ENCODE data around the gene THOC1.

Gene THOC1

DNA sequence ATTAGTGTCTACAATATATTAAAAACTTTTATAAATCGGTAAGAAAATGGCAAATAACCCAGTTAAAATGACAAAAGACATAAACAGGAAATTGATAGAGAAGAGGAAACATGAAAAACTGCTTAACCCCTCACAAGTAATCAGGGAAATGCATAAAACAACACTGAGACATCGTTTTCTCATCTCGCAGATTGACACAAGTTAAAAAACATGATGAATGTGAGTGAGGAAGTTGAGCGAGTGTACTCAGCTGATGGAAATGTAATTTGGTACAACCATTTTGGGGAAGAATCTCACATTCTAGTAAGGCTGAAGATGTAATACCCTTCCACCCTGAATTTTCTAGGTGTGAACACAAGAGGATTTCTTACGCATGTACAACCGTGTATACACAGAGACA is 18.0 kb upstream of the THOC1 start:
- DNase-seq: no peak

DNA sequence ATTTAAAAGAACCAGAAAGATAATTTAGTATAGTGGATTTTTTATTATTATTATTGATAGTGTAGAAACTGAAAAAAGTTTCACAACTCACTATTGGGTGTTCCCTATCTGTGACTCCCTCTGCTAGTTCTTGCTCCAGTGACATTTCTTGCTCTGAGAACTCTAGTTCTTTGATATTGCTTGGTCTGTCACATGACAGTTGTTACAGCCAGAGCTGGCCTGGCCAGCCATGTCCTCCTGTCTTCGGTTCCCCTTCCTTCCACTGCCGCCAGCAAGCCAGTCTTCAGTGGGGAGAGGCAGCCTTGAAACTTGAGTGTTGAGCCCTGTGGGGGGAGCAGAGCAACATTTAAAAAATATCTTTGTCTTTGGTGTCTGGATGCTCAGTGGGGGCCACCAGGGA is 7.6 kb upstream of the THOC1 start:
- no peak for DNase-seq

DNA sequence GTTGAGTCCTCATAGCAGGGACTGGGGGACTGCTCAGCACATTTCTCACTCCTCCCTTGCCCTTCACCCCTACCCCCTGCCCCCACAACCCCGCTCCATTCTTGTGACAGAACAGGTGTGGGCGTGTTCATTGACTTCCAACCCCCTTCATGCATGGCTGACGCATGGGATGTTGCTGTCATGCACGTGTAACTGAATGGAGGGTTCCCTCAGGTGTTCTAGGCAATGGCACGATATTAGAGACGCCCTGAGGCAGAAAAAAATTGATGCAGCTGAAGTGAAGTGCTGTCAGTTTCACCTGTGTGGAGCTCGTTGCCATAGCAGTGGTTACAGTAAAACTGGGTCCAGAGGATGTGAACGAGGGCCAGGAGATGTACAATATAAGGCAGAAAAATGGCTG is 6.5 kb upstream of the THOC1 start:
- no peak for DNase-seq

DNA sequence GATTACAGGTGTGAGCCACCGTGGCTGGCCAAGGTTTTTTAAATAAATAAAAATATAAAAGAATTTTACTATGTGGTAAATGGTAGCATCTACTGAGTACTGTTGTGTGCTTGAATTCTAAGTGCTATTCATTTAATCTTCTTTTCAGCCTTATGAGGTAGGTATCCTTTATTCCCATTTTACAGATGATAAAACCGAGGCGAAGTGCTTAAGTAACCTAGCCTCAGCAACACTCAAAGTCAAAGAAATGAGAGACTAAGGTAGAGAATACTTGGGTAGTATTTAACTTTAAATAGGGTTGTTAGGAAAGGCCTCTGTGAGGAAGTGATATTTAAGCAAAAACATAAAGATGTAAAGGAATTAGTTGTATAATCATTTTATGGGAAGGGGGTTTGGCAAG is 5.7 kb upstream of the THOC1 start:
- no peak for DNase-seq

DNA sequence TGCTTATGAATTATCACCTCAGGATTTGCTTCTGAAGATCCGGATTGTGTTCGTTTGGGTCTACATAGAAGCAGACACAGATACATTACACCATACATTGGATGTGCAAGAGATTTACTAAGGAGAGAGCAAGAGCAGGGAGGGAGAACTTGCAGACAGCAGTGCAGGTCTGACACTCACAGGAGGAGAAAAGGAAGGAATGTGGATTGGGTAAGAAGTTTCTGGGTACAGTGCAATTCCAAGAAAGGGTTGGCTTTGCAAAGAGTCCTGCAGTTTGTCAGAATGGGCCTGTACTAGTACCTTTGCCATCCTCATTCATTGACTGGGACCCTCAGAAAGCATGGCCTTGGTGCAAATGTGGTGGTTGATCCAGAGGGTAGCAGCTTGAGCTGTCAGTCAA is 4.8 kb upstream of the THOC1 start:
- no peak for DNase-seq

DNA sequence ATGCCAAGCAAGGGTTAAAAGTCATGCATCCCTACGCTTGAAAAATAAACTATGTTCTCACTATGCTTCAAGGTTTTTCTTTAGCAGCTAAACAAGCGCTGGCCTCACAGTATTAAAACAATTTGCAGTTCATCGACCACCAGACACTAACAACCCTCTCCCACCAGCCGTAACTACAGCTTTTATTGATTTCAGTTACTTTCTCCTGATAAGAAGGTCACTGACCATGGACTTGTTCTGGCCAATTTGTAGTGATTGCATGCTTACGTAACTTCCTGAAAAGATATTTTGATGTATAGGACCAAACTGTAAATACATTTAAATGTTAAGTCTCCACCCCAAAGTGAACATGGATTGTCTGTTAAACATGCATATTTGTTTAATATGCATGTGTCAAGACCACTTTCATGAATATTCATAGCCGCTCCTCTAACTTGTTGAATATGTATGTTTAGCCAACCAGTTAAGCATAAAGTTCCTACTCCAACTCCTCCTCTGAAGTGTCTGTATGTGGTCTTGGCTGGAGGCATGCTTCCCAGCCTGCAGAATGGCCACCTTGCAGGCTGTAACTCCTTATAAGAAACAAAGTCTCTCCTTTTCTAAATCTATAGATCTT is 1.7 kb upstream of the THOC1 start:
- DNase-seq: peak; percentile 11

DNA sequence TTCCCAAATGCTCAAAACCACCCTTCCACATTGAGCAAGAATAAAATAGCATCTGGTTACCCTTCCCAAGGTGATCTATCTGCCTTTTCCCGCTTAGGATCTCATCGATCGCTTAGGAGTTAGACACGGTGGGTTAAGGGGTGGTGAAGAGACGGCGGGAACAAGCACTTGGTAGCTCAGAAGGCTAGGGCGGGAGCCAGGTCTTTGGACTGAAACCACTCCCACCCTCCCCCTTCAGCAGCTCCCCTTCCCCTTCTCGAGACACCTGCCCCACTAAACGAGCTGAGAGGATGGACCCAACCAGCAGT is 513 bp downstream of the THOC1 start:
- DNase-seq: no peak

DNA sequence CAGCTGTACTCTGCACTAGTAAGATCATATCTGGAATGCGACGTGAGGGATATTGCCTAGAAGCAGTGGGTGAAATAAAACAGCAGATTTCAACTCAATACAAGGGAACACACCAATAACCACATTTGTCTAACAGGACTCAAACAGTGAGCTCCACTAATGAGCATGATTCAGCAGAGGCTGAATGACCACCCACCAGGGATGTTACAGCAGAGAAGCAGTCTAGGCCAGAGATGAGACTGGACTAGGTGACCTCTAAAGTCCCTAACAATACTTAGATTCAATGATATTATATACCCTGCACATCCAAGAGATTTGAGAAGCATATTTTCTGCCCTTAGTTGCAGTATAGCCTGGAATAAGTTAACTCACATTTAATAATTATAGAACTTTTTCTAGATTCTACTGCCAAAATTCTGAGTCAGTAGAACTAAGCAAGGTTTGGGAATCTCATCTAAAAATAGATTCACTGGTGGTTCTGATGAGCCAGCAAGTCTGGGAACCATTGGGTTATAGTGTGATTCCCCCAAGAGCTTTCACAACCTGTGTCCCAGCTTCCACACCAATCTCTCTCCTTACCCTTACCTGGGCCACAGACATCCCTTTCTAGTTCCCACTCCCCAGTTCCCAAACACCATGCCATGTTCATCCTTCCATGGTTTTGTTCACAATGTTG is 6.3 kb downstream of the THOC1 start:
- no peak for DNase-seq

DNA sequence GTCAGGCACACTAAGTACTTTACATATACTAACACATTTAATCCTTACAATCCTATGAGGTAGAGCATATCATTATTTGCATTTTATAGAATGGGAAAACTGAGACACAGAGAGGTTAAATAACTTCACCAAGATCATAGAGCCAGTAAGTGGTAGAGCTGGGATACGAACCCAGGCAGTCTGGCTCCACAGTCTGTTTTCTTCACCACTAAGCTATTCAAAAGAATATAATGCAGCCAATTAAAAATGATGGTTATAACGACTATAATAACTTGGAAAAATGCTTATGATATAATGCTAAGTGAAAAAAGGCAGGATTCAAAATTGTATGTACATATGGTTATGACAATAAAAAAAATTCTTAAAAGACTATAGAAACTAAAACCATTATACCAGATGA is 7.3 kb downstream of the THOC1 start:
- DNase-seq: no peak

DNA sequence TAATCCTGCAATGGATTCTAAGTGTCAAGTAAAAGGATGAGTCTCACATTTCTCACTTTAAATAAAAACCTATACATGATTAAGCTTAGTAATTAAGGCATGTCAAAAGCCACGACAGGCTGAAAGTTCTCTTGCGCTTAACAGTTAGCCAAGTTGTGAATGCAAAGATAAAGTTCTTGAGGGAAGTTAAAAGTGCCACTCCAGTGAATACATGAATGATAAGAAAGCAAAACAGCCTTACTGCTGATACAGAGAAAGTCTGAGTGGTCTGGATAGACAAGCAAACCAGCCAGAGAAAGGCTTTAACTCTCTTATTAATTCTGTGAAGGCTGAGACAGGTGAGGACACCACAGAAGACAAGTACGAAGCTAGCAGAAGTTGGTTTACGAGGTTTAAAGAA is 12.7 kb downstream of the THOC1 start:
- no peak for DNase-seq

DNA sequence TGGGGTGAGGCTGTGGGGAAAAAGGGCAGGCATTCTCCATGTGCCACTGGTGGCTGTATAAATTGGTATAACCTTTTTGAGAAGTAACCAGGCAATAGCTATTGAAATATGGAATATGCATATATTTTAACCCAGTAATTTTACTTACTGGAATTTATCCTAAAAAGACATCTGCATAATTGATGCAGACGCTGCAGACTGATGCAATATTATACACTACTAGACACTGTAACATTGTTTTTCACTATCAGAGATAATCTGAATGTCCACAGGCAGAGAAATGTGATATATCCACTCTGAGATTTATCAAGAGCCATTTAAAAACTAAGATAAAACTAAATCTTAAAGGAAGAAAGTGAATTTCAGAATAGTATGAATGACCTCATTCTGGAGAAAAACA is 14.7 kb downstream of the THOC1 start:
- no peak for DNase-seq

DNA sequence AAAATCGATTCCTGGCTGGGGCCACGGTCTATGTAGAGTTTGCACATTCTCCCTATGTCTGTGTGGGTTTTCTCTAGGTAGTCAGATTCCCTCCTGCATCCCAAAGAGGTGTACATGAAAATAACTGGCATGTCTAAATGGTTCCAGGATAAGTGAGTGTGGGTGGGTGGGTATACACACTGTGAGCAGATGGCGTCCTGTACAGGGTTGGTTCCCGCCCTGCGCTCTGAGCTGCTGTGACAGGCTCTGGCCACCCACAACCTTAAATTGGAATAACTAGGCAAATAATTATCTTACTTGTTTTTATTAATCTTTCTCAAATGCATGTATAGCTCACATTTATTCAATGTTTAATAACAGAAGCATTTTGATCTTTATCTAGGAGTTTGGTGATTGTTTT is 16.3 kb downstream of the THOC1 start:
- DNase-seq: no peak

DNA sequence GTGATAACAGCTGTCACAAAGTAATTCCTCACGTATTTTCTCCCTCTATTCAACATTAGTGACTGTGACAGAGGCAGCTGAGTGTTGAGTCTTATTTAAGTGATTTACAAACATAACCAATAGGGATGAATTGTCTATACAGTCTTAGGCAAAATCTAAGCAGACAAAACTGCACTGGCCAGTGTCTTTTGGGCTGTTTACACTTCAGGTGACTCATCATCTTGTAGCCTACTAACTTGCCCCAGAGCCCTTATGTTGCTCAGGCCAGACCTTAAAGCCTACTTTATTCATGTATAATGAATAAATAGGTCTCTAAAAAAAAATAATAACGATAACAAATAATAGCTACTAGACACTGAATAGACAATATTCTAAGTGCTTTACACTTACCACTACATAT is 17.2 kb downstream of the THOC1 start:
- no peak for DNase-seq

DNA sequence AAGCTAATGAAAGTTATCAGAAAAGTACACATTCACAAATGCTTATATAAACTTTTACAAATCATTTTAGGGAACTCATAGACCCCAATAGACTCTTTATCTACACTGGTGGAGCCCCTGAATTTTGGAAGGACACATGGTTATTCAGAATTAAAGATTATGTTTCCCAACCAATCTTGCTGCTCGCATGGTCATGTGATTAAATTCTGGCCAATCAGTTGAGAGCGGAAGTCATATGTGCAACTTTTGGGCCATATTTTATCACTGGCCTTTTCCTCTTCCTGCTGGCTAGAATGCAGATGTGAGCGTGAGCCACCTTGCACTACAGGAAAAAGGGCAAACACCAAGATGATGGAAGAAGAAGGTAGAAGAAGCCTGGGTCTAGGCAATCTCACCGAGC is 19.8 kb downstream of the THOC1 start:
- no peak for DNase-seq

DNA sequence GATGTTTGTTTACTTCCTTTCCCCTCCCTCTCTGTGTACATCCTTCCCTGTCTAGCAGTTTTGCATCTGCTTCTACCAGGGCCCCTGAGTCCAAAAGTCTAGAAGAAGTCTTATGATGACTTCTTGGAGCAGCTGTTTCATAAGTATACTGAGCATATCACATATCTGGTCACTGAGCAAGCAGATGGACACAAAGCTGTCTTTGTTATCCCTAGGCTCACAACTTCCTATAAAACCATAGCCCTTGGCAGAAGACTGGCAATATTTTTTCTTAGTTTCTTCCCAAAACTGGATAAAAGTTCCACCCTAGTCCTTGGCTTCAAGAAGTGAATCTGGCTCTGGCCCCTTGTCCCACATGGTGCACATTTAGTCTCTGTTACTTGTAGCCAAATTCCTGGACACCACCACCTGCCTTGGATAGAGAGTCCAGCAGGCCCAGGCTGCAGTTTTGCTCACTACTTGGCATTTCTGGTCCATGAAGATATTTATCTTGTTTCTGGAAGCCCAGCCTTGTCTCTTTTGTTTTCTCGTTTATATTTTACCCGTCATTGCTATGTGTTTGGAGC is 22.5 kb downstream of the THOC1 start:
- DNase-seq: no peak

DNA sequence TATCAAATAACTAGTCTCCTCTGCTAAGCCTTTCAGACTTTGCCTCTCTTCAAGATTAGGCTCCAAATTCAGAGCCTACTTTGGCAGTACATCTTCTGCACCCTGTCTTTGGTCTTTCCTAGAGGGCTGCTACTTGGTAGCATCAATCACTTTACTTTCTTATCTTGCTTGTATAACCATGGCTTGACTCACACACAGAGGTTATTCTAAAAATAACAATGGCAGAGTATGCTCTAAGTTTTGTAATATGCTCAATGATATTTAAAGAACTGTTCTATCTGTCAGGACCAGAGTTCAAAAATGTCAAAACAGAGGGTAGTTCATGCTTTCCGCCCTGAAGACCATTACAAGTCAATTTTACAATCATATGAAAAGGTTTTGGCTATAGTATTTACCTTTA is 27.7 kb downstream of the THOC1 start:
- DNase-seq: no peak

DNA sequence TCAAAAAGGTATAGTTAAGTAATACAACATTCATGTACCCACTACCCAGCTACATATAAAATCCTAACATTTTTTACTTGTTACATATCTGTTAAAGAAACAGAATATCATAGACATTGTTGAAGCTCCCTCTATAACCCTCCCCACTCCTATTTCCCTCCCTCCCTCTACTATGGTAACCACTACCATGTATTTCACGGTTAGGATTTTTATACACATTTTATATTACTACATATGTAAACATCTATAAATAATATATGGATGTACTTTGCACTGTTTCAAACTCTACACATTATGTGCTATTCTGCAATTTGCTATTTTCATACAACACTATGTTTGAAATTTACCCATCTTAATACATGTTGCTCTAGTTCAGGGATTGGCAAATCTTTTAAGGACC is 36.3 kb downstream of the THOC1 start:
- DNase-seq: no peak

DNA sequence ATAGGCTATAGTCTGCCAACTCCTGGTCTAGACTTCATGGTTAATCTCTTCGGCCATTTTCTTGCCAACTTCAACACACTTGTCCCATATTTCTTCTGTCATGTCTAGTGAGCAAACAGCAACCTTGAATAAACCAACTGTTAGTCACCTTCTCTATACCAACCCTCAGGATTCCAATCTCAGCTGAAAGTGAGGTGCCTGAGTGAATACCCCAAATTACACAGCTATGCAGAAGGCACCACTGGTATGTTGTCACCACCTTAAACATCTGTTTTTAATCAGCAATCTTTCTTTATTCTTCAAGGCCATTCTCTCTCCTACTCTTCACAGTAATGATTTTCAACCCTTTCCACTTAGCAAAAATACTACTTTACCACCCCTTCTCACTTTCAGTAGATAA is 39.3 kb downstream of the THOC1 start:
- DNase-seq: no peak

DNA sequence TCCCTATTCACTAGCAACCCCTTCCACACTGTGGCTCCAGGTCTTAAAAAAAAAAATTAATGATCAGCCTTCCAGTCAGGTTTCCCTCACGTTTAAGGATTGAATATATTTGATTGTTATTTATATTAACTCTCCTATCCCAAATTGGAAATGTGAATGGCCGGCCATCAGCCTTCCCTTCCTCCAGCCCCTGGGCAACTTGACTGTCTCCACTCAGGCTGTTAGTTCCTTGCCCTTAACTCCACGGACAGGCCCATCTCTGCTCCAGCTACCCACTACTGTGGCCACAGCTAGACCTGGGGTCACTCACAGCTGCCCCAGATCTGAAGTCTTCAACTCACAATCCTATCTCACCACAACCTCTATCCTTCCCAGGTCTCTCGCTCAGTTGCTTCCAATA is 39.9 kb downstream of the THOC1 start:
- no peak for DNase-seq

DNA sequence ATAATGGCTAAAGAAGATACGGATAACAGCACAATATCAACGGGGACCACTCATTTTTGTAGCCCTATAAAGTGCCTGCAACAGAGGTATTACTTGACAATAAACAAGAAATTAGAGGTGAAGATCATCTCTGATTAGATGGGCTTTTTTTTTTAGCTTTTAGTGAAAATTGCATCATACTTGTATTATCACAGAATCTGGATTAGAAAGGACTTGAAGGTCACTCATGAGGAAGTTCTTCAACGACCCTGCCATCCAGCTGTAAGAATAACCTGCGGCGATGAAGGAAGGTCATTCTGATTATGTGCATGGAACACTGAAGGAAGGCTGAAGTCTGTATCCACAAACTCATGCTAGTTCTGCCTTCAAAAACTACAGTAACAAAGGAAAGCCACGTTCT is 40.5 kb downstream of the THOC1 start:
- DNase-seq: no peak

DNA sequence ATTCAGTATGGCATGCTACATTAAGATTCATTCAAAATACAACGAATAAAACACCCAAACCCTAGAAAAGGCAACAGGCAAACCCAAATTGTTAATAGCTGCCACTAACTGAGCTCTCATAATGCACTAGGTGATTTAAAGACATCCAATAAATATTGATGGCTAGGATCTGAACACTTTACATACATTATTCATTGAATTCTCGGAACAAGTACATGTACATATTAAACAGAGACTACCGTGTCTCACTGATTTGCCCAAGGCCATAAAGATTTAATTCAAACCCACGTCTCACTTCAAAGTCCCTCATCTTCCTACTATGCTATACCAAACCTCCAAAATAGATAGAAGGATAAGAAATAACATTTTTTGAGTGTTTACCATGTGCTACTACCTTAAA is 42.1 kb downstream of the THOC1 start:
- no peak for DNase-seq

DNA sequence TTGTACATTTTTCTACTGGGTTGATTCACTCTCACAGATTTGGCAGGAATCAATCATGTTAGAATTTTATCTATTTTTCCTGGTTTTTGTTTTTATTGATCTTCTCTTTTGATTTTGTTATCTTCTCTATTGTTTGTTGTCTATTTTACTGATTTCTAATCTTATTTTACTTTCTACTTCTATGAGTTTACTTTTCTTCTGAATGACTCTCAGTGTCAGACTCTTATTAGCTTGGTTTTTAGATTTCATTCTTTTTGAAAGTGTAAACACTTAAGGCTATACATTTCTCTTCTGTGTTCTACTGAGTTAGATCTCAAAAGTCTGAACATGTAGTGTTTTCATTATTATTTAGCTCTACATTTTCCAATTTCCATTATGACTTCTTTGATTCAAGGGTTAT is 47.1 kb downstream of the THOC1 start:
- DNase-seq: no peak

DNA sequence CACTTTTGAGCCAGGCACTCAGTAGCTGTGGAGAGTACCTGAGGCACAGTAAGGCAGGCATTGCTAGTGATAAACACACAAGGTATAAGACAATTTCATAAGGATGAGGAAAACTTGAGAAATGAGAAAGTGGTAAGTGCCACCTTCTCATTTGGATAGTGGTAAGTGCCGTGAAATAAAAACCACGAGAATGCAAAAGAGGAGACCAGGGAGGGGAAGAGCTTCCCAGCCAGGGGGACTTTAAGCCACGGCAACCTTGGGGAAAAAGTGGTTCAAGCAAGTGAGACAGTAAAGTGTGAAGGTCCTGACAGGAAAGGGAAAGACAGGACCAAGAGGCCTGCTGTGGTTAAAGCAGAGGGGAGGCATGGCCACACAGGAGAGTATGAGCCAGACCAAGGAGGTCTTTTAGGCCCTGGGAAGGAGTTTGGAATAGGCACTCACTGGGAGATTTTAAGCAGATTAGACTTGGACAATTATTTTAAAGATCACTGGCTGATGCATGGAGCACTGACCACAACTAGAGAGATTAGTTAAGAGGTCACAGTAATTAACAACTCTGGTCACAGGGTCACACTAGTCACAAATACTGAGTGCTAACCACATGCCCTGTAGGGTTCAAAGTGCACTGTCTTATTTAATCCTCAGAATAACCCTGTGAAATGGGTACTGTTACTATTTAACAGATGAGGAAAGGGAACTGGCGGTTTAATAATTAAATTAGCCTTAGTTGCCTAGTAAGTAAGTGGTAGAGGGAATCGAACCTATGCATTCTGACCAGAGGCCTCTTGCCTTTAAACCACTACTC is 50.1 kb downstream of the THOC1 start:
- DNase-seq: no peak
